ENCODE data around the gene HOXC6.
"Not testable (repeated sequence)": the region's sequence is repeated elsewhere in the genome, so short reads cannot be mapped to it uniquely, and the experiment has no call there.

HOXC6 gene

DNA sequence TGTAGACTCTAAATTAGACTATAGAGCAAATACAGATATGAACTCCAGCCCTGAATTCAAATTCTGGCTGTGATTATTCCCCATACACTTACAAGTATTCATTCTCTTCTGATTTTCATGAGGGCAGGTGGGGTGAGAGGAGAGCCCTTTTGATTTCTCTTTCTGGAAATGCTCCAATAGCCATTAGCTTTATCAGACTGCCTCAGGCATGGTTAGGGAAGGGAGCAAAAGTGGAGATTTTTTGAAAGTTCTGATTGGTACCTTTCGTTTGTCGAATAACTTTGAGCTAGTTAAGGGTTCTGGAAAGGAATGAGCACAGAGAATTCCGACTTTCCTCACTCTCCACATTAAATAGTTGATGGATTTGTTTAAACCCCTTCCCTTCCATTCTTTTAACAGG is 12.4 kb downstream of the HOXC6 start:
- no peak overlapping the region for H3K27ac ChIP-seq
- TF ChIP-seq, protein P1, sequence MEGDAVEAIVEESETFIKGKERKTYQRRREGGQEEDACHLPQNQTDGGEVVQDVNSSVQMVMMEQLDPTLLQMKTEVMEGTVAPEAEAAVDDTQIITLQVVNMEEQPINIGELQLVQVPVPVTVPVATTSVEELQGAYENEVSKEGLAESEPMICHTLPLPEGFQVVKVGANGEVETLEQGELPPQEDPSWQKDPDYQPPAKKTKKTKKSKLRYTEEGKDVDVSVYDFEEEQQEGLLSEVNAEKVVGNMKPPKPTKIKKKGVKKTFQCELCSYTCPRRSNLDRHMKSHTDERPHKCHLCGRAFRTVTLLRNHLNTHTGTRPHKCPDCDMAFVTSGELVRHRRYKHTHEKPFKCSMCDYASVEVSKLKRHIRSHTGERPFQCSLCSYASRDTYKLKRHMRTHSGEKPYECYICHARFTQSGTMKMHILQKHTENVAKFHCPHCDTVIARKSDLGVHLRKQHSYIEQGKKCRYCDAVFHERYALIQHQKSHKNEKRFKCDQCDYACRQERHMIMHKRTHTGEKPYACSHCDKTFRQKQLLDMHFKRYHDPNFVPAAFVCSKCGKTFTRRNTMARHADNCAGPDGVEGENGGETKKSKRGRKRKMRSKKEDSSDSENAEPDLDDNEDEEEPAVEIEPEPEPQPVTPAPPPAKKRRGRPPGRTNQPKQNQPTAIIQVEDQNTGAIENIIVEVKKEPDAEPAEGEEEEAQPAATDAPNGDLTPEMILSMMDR (IDR thresholded peaks at IDR 0.05; ENCODE audit: low read depth, low read length, missing control alignments): no peak
- in situ Hi-C loops (cut with HindIII; ENCODE audit: low pct_ligation_motif_present, low sequenced_read_pairs): no loop called here
- H3K27me3 ChIP-seq (replicated peaks): peaks cover 72% of the 10 kb centered on the region
- H3K36me3 ChIP-seq (replicated peaks): no peaks in the 10 kb centered on the region
- no peak overlapping the region for H3K4me3 ChIP-seq (ENCODE audit: low read depth, low read length)
- DNase-seq: no peak

- Histone ChIP-seq H3K36me3 (replicated peaks) (no peaks in the 10 kb centered on the region), H3K27me3 (replicated peaks) (peaks cover 73% of the 10 kb centered on the region), H3K4me3 (ENCODE audit: low read depth, low read length) (no peak overlapping the region), H3K27ac (no peak overlapping the region)
- in situ Hi-C loops (cut with HindIII; ENCODE audit: low pct_ligation_motif_present, low sequenced_read_pairs): no loop called here
- no peak for DNase-seq
- TF ChIP-seq, protein P1 (IDR thresholded peaks at IDR 0.05; ENCODE audit: low read depth, low read length, missing control alignments): no peak
Observed at GRCh38 chr12:54041097-54041690, 13.0 kb downstream of the HOXC6 start.

DNA sequence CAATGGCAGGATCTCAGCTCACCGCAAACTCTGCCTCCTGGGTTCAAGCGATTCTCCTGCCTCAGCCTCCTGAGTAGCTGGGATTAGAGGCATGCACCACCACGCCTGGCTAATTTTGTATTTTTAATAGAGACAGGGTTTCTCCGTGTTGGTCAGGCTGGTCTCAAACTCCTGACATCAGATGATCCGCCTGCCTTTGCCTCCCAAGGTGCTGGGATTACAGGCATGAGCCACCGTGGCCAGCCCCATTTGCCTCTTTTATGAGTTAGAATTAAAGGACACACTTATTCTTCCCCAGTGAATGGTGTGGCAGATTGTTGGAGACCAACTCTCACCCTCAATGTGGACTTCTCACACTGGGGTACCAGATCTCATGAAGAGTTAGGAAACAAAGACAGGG is 13.8 kb downstream of the HOXC6 start:
- H3K36me3 ChIP-seq (replicated peaks); in situ Hi-C loops (cut with HindIII; ENCODE audit: low pct_ligation_motif_present, low sequenced_read_pairs); DNase-seq; H3K4me3 ChIP-seq (ENCODE audit: low read depth, low read length); H3K27ac ChIP-seq: not testable (repeated sequence)
- H3K27me3 ChIP-seq (replicated peaks): peaks cover 75% of the 10 kb centered on the region

GRCh38 chr12:54042970-54043853 is 15.0 kb downstream of the HOXC6 start:
- no peak for DNase-seq
- no peaks in the 10 kb centered on the region for H3K36me3 ChIP-seq (replicated peaks)
- H3K27me3 ChIP-seq (replicated peaks): peaks cover 77% of the 10 kb centered on the region
- TF ChIP-seq, protein P1 (IDR thresholded peaks at IDR 0.05; ENCODE audit: low read depth, low read length, missing control alignments): no peak
- in situ Hi-C loops (cut with HindIII; ENCODE audit: low pct_ligation_motif_present, low sequenced_read_pairs): no loop called here
- no peak overlapping the region for H3K4me3 ChIP-seq (ENCODE audit: low read depth, low read length)
- H3K27ac ChIP-seq: no peak overlapping the region

- no peak overlapping the region for H3K27ac ChIP-seq
- in situ Hi-C loops (cut with HindIII; ENCODE audit: low pct_ligation_motif_present, low sequenced_read_pairs): no loop called here
- no peak for DNase-seq
- no peaks in the 10 kb centered on the region for H3K36me3 ChIP-seq (replicated peaks)
- H3K27me3 ChIP-seq (replicated peaks): peaks cover 75% of the 10 kb centered on the region
- H3K4me3 ChIP-seq (ENCODE audit: low read depth, low read length): no peak overlapping the region
- TF ChIP-seq, protein P1 (IDR thresholded peaks at IDR 0.05; ENCODE audit: low read depth, low read length, missing control alignments): no peak
Observed at GRCh38 chr12:54044425-54045103, 16.3 kb downstream of the HOXC6 start.

DNA sequence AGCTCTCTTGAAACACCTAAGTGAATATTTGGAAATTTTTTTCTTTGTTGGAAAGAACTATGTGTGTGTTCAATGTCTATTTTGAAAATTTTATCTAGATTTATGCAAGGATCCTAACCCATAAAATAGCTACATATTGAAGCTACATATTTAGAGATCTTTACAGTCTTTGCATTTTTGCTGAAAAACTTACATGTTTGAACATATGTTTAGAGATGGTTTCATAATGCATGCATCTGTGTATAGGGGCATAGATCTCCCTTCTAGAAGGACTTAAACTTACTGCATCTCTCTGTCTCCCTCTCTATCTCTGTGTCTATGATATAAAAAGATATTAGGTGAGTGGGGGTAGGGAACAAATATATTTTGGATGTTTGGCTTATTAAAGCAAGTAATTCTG is 17.2 kb downstream of the HOXC6 start:
- DNase-seq: no peak
- TF ChIP-seq, protein P1 (IDR thresholded peaks at IDR 0.05; ENCODE audit: low read depth, low read length, missing control alignments): no peak
- Histone ChIP-seq H3K4me3 (ENCODE audit: low read depth, low read length) (no peak overlapping the region), H3K27ac (no peak overlapping the region), H3K27me3 (replicated peaks) (peaks cover 75% of the 10 kb centered on the region), H3K36me3 (replicated peaks) (no peaks in the 10 kb centered on the region)
- in situ Hi-C loops (cut with HindIII; ENCODE audit: low pct_ligation_motif_present, low sequenced_read_pairs): no loop called here

Data from brain microvascular endothelial cell (primary cell).